H9 (cell line): ENCODE measurements around the gene LHX1. TPM values are rescaled to one million over a fixed set of nuclear protein-coding genes. Genes with fewer than 3 reads are reported as not detected.

Experiments
- DNase-seq: peaks from one replicate; pipeline ENCODE4 v3.0.0-alpha.2; 2017
- H2AFZ ChIP-seq: one replicate; pipeline ENCODE4 v1.6.1; 2013; ENCODE audit warnings: mild to moderate bottlenecking, low read length, control low read depth, moderate library complexity
- H2AK5ac ChIP-seq: 2 replicates; pipeline ENCODE4 v1.6.1; 2013; ENCODE audit warnings: low read length, control low read depth, mixed read lengths; ENCODE audit not compliant: insufficient read length
- H2BK120ac ChIP-seq: one replicate; pipeline ENCODE4 v1.6.1; 2013; ENCODE audit warnings: low read depth, mild to moderate bottlenecking, low read length, control low read depth, inconsistent platforms; ENCODE audit not compliant: poor library complexity, severe bottlenecking
- H2BK12ac ChIP-seq: 2 replicates; pipeline ENCODE4 v1.6.1; 2013; ENCODE audit warnings: low read length, control low read depth, mixed read lengths, low read depth; ENCODE audit not compliant: insufficient read length
- H2BK15ac ChIP-seq: 2 replicates; pipeline ENCODE4 v1.6.1; 2013; ENCODE audit warnings: low read depth, low read length, control low read depth
- H2BK20ac ChIP-seq: one replicate; pipeline ENCODE4 v1.6.1; 2013; ENCODE audit warnings: low read depth, mild to moderate bottlenecking, low read length, control low read depth, inconsistent platforms; ENCODE audit not compliant: poor library complexity, severe bottlenecking
- H2BK5ac ChIP-seq: 2 replicates; pipeline ENCODE4 v1.6.1; 2013; ENCODE audit warnings: low read length, control low read depth, mixed read lengths; ENCODE audit not compliant: insufficient read length
- H3K14ac ChIP-seq: 2 replicates; pipeline ENCODE4 v1.6.1; 2013; ENCODE audit warnings: low read length, control low read depth; ENCODE audit not compliant: insufficient read depth
- H3K18ac ChIP-seq: 2 replicates; pipeline ENCODE4 v1.6.1; 2013; ENCODE audit warnings: low read depth, mild to moderate bottlenecking, mixed read lengths, low read length, control low read depth; ENCODE audit not compliant: insufficient read length
- H3K23ac ChIP-seq: 2 replicates; pipeline ENCODE4 v1.6.1; 2013; ENCODE audit warnings: low read length, control low read depth, mixed read lengths, low read depth; ENCODE audit not compliant: insufficient read length
- H3K23me2 ChIP-seq: 2 replicates; pipeline ENCODE4 v1.6.1; 2013; ENCODE audit warnings: low read depth, mild to moderate bottlenecking, mixed read lengths, low read length, control low read depth; ENCODE audit not compliant: insufficient read length, poor library complexity, severe bottlenecking
- H3K27ac ChIP-seq: 2 replicates; pipeline ENCODE4 v1.5.1; 2013; ENCODE audit warnings: low read length, control low read depth, mixed read lengths, low read depth; ENCODE audit not compliant: insufficient read length
- H3K27me3 ChIP-seq: 2 replicates; pipeline ENCODE4 v1.6.1; 2013; ENCODE audit warnings: low read length, control low read depth, inconsistent platforms; ENCODE audit not compliant: insufficient read depth
- H3K4ac ChIP-seq: 2 replicates; pipeline ENCODE4 v1.6.1; 2013; ENCODE audit warnings: low read depth, mild to moderate bottlenecking, control low read depth, inconsistent platforms, low read length, moderate library complexity
- H3K4me1 ChIP-seq: 2 replicates; pipeline ENCODE4 v1.6.1; 2013; ENCODE audit warnings: low read length, control low read depth, inconsistent platforms; ENCODE audit not compliant: insufficient read depth
- H3K4me2 ChIP-seq: 2 replicates; pipeline ENCODE4 v1.6.1; 2013; ENCODE audit warnings: low read length, control low read depth, mixed read lengths; ENCODE audit not compliant: insufficient read length, insufficient read depth
- H3K56ac ChIP-seq: 2 replicates; pipeline ENCODE4 v1.6.1; 2013; ENCODE audit warnings: low read depth, mild to moderate bottlenecking, mixed read lengths, low read length, control low read depth; ENCODE audit not compliant: insufficient read length
- H3K79me1 ChIP-seq: 2 replicates; pipeline ENCODE4 v1.6.1; 2013; ENCODE audit warnings: low read depth, mild to moderate bottlenecking, moderate library complexity, low read length, control low read depth, inconsistent platforms; ENCODE audit not compliant: insufficient read depth, poor library complexity, severe bottlenecking
- H3K79me2 ChIP-seq: 2 replicates; pipeline ENCODE4 v1.6.1; 2013; ENCODE audit warnings: low read length, control low read depth, inconsistent platforms; ENCODE audit not compliant: insufficient read depth
- H3K9ac ChIP-seq: 2 replicates; pipeline ENCODE4 v1.6.1; 2013; ENCODE audit warnings: low read length, control low read depth, mixed read lengths; ENCODE audit not compliant: insufficient read length; ENCODE audit errors: extremely low read depth
- H3K9me3 ChIP-seq: one replicate; pipeline ENCODE4 v1.6.1; 2013; ENCODE audit warnings: low read depth, low read length, inconsistent platforms; ENCODE audit not compliant: control insufficient read depth
- H3T11ph ChIP-seq: one replicate; pipeline ENCODE4 v1.6.1; 2013; ENCODE audit warnings: mild to moderate bottlenecking, low read length, control low read depth, inconsistent platforms
- H4K20me1 ChIP-seq: one replicate; pipeline ENCODE4 v1.6.1; 2013; ENCODE audit not compliant: control insufficient read depth, insufficient read length, insufficient read depth
- H4K5ac ChIP-seq: 2 replicates; pipeline ENCODE4 v1.6.1; 2013; ENCODE audit warnings: low read depth, mild to moderate bottlenecking, mixed read lengths, low read length, control low read depth; ENCODE audit not compliant: insufficient read length
- H4K8ac ChIP-seq: replicated peaks from 2 replicates; pipeline ENCODE4 v1.6.1; 2013; ENCODE audit warnings: low read length, control low read depth, mixed read lengths, low read depth; ENCODE audit not compliant: insufficient read length
- H4K91ac ChIP-seq: 2 replicates; pipeline ENCODE4 v1.6.1; 2013; ENCODE audit warnings: low read depth, mild to moderate bottlenecking, moderate library complexity, mixed read lengths, low read length, control low read depth; ENCODE audit not compliant: insufficient read length
- H3K27ac Mint-ChIP-seq, 3 experiments: 2 replicates in 2 of 3; 3 replicates in 1 of 3; pipeline ENCODE4 v1.8.0; 2020 to 2021; ENCODE audit warnings: mixed read lengths in 3 of 3, mild to moderate bottlenecking in 1 of 3, moderate library complexity in 1 of 3
- H3K27me3 Mint-ChIP-seq: 2 replicates; pipeline ENCODE4 v1.8.0; 2021; ENCODE audit warnings: low read depth, mild to moderate bottlenecking, moderate library complexity, mixed read lengths
- H3K36me3 Mint-ChIP-seq, 3 experiments: 2 replicates in 2 of 3; 3 replicates in 1 of 3; pipeline ENCODE4 v1.8.0; 2020 to 2021; ENCODE audit warnings: low read depth in 3 of 3, mixed read lengths in 3 of 3; ENCODE audit not compliant: insufficient read depth in 1 of 3
- H3K4me1 Mint-ChIP-seq, 2 experiments: 2 replicates each; pipeline ENCODE4 v1.8.0; 2020; ENCODE audit warnings: mixed read lengths in 2 of 2
- H3K4me3 Mint-ChIP-seq, 2 experiments: 2 replicates in 1 of 2; 3 replicates in 1 of 2; pipeline ENCODE4 v1.8.0; 2020 to 2021; ENCODE audit warnings: mild to moderate bottlenecking in 2 of 2, mixed read lengths in 2 of 2, moderate library complexity in 1 of 2
- H3K9me3 Mint-ChIP-seq, 2 experiments: 2 replicates in 1 of 2; 3 replicates in 1 of 2; pipeline ENCODE4 v1.8.0; 2020; ENCODE audit warnings: mild to moderate bottlenecking in 2 of 2, mixed read lengths in 2 of 2, moderate library complexity in 1 of 2
- CTCF ChIP-seq: fragments of 200-600 bp; sonication (generic); conservative IDR thresholded peaks from 3 replicates; pipeline ENCODE4 v1.8.0; 2021; ENCODE audit warnings: antibody characterized with exemption, mild to moderate bottlenecking
- WGBS: extraction: QIAGEN DNeasy Blood & Tissue Kit; methylation state at CpG from one replicate; pipeline ENCODE4 v1.1.7; 2013; ENCODE audit warnings: missing lambda C conversion rate, low lambda C conversion rate, mixed read lengths; ENCODE audit not compliant: insufficient read length; ENCODE audit errors: extremely low coverage; 5-methylcytosine and 5-hydroxymethylcytosine counted together
- total RNA-seq: library from RNA; stranded (reverse); gene quantifications from 2 replicates; pipeline ENCODE4 v1.2.1, GENCODE V29; 2021

The LHX1 gene
- total RNA-seq, 1 experiment from 2014 or later, result 0.22 TPM

DNA sequence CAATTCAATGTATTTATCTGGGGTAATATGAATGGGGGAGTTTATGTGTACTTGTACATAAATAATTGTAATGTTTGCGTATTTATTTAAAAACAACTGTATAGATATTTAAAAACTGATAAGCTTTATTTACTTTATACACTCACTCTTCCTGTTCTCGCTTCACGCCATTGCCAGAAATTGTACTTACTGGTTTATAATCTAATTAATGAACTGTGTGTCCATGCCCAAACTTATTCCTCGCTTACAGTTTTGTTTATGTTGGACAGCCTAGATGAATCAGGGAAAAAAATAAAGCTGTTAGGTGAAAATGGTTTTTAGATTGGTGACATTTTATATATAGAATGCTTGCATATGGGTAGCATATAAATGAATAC, 42.3 kb downstream of the LHX1 start:
- H2BK20ac ChIP-seq, result no peak overlapping the region
- DNase-seq, result no peak
- H3K23ac ChIP-seq, result no peak overlapping the region
- H3K79me2 ChIP-seq, result 0 out of 2 replicates have a peak, but pooled peaks cover 2% of the 10 kb centered on the region
- no peak overlapping the region for H4K8ac ChIP-seq
- no peak overlapping the region for H2BK120ac ChIP-seq
- H3K4ac ChIP-seq, result no peak overlapping the region
- H2AFZ ChIP-seq, result no peak overlapping the region
- H3K14ac ChIP-seq, result no peak overlapping the region
- no peaks in the 10 kb centered on the region for H3K9me3 Mint-ChIP-seq
- H3K4me2 ChIP-seq, result no peak overlapping the region
- TF ChIP-seq CTCF, result no peak
- no peak overlapping the region for H3K27ac Mint-ChIP-seq
- no peaks in the 10 kb centered on the region for H3K27me3 Mint-ChIP-seq
- no peak overlapping the region for H3K56ac ChIP-seq
- H3K4me1 Mint-ChIP-seq, result peaks cover 11 to 16% of the 10 kb centered on the region in 2 experiments
- H3K18ac ChIP-seq, result no peak overlapping the region
- no peak overlapping the region for H2BK5ac ChIP-seq
- H3K23me2 ChIP-seq, result no peaks in the 10 kb centered on the region
- no peaks in the 10 kb centered on the region for H3K4me1 ChIP-seq
- no peak overlapping the region for H3K4me3 Mint-ChIP-seq
- no peaks in the 10 kb centered on the region for H3K27me3 ChIP-seq
- no peaks in the 10 kb centered on the region for H4K20me1 ChIP-seq
- no peak overlapping the region for H4K91ac ChIP-seq
- H2AK5ac ChIP-seq, result no peak overlapping the region
- H3T11ph ChIP-seq, result no peak overlapping the region
- H3K9me3 ChIP-seq, result no peaks in the 10 kb centered on the region
- H3K79me1 ChIP-seq, result no peaks in the 10 kb centered on the region
- H2BK15ac ChIP-seq, result no peak overlapping the region
- H3K9ac ChIP-seq, result no peak overlapping the region
- no peak overlapping the region for H4K5ac ChIP-seq
- no CpG with 5 or more reads among the region's 4 CpGs for WGBS
- peaks cover 3 to 16% (median 4%) of the 10 kb centered on the region in 3 experiments; a peak in 4 of 7 replicates for H3K36me3 Mint-ChIP-seq
- H2BK12ac ChIP-seq, result no peak overlapping the region
- H3K27ac ChIP-seq, result no peak overlapping the region
